ENCODE results near the gene UBTFL1.

GRCh38 chr11:90100431-90100830 lies 14.7 kb downstream of the UBTFL1 start:
- no peak for TF ChIP-seq ZFP3 (CRISPR knock-in tag; IDR thresholded peaks at IDR 0.05)
- no peak for TF ChIP-seq SNAI2 (CRISPR knock-in tag; IDR thresholded peaks at IDR 0.05)
- TF ChIP-seq ZFP30 (CRISPR knock-in tag; IDR thresholded peaks at IDR 0.05) = no peak
- no peak for TF ChIP-seq PATZ1 (CRISPR knock-in tag; IDR thresholded peaks at IDR 0.05; ENCODE audit: borderline replicate concordance)
- TF ChIP-seq TCF4 (CRISPR knock-in tag; IDR thresholded peaks at IDR 0.05; ENCODE audit: borderline replicate concordance) = no peak
- no peak for TF ChIP-seq OSR1 (CRISPR knock-in tag; IDR thresholded peaks at IDR 0.05)
- no peak for TF ChIP-seq ESRRG (CRISPR knock-in tag; IDR thresholded peaks at IDR 0.05)
